ENCODE results near the gene SLC25A5.
A peak's percentile ranks its signal among the peaks of the same experiment; 100 is the strongest.
"Not testable (repeated sequence)": the region's sequence is repeated elsewhere in the genome, so short reads cannot be mapped to it uniquely, and the experiment has no call there.

The SLC25A5 gene

GRCh38 chrX:119478504-119478903 lies 10.3 kb downstream of the SLC25A5 start:
- H3K27ac ChIP-seq, result no peak overlapping the region
- TF ChIP-seq CTCF (conservative IDR thresholded peaks at IDR 0.05), result no peak

DNA sequence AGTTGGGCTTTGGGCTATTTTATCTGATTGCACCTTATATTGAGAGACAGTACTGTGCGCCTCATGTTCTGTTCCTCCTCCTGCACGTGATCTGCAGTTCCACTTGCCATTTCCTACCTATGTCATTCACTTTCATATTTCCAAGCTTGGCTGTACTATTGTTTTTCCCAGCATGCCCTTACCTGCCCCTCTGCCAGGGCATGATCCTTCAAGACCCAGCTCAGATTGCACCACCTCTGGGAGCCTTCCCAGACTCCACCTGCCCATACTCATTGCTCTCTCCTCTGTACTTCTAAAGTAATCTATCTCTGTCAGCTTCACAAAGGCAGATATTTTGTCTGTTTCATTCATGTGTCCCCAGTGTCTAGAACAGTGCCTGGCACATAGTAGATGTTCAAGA lies 11.6 kb downstream of the SLC25A5 start:
- H3K27ac ChIP-seq, result no peak overlapping the region
- TF ChIP-seq CTCF (conservative IDR thresholded peaks at IDR 0.05), result no peak

GRCh38 chrX:119481323-119481801 lies 13.1 kb downstream of the SLC25A5 start:
- no peak for TF ChIP-seq CTCF (conservative IDR thresholded peaks at IDR 0.05)
- peak overlapping the region; percentile 49 for H3K27ac ChIP-seq

- TF ChIP-seq CTCF (conservative IDR thresholded peaks at IDR 0.05), result no peak
- H3K27ac ChIP-seq, result peak overlapping the region; percentile 49
These were observed 13.8 kb downstream of the SLC25A5 start for GRCh38 chrX:119482041-119482440.

DNA sequence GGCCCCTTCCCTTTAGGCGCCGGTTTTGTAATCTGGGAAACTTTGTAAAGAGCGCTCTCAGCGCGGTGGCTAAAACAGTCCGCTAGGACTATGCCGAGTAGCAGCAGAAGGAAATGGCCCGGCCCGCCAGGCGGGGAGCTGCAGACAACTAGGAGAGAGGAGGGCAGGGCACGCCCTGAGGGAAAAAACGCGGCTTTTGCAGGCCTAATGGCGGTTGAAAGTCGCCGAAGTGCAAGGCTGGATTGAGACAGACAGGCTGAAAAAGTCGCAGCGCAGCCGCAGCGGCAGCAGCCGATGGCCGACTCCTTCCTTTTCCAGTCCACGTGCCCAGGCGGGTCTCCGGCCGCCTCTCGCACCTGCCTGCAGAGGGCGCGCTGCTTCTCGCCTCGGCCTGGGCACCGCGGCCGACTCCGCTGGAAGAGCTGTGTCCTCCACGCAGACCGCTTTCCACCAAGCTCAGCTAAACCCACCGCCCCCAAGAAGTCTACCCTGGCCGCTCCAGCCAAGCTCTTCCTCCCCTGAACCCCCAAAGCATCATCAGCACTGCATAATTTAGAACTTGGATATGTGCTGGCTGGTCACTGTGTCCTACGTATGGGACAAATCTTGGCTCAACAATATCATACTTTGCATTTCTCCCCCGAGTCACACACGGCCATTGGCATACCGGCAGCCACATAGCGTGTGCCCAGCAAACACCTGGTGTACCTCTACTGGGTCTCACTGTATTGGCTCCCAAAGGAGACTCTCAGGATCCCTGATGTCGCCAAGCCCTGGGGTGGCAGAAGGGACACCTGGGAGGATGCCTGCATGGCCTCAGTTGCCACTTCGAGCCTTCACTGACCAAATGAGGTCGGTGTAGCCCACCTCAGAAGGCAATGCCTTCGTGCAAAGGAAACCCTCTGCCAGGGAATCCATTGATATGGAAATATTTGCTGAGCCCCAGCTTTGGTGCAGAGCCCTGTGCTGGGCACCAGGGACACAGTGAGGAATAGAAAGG lies 14.5 kb downstream of the SLC25A5 start:
- TF ChIP-seq CTCF (conservative IDR thresholded peaks at IDR 0.05), result peak; percentile 69
- H3K27ac ChIP-seq, result peak overlapping the region; percentile 49

DNA sequence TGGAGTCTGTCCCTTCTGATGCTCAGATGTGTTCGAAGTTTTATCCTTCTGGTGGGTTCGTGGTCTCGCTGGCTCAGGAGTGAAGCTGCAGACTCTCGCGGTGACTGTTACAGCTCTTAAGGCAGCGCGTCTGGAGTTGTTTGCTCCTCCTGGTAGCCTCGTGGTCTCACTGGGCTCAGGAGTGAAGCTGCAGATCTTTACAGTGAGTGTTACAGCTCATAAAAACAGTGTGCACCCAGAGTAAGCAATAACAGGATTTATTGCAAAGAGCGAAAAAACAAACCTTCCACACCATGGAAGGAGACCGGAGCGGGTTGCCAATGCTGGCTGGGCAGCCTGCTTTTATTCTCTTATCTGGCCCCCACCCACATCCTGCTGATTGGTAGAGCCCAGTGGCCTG lies 18.5 kb downstream of the SLC25A5 start:
- H3K27ac ChIP-seq, result peak overlapping the region; percentile 49; the same call in 1 of the 2 replicates
- no peak for TF ChIP-seq CTCF (conservative IDR thresholded peaks at IDR 0.05)

DNA sequence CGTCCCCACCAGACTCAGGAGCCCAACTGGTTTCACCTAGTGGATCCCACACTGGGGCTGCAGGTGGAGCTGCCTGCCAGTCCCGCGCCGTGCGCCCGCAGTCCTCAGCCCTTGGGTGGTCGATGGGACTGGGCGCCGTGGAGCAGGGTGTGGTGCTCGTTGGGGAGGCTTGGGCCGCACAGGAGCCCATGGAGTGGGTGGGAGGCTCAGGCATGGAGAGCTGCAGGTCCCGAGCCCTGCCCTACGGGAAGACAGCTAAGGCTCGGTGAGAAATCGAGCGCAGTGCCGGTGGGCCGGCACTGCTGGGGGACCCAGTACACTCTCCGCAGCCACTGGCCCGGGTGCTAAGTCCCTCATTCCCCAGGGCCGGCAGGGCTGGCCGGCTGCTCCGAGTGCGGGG lies 19.5 kb downstream of the SLC25A5 start:
- H3K27ac ChIP-seq, result not testable (repeated sequence)

DNA sequence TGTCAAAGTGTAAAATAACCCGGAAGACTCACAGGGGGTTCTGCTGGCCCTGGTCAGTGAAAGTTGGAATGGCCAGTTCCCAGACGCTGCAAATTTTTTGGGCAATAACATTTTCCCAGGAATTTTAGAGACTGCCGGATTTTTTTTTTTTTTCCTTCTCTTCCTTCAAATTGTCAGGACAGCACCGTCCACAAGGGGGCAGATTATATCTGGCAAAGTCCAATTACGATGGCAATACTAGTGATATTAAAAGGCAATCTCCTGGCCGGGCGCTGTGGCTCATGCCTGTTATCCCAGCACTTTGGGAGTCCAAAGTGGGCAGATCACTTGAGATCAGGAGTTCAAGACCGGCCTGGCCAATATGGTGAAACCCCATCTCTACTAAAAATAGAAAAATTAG lies 20.5 kb downstream of the SLC25A5 start:
- peak; percentile 62 for TF ChIP-seq CTCF (conservative IDR thresholded peaks at IDR 0.05)
- no peak overlapping the region for H3K27ac ChIP-seq
